HepG2 (cell line): ENCODE measurements around the gene SBNO2. TPM values are rescaled to one million over a fixed set of nuclear protein-coding genes. Genes with fewer than 3 reads are reported as not detected.

Experiments used
- ATAC-seq: fragments of 200-7000 bp; cut with Tn5 transposase; 3 replicates; pipeline ENCODE4 v1.9.1; 2020; ENCODE audit warnings: mild to moderate bottlenecking, moderate library complexity
- BruUV-seq: library from RNA; stranded (reverse); fragments of 400-500 nt; replicated peaks from 2 replicates; lab custom pipeline; 2021; lab: Mats Ljungman, UMichigan
- CTCF ChIA-PET: fragments of 300-600 bp; formaldehyde crosslinking; extraction: SDS; loops from one replicate; lab custom pipeline; 2021; ENCODE audit warnings: low total read pairs, inconsistent platforms, low intra/inter-chr PET ratio; lab: Yijun Ruan, JAX
- POLR2A ChIA-PET: fragments of 350-600 bp; sonication (Branson Sonifier 250); formaldehyde crosslinking; loops from one replicate; lab custom pipeline; 2020; ENCODE audit warnings: antibody characterized with exemption, inconsistent platforms; lab: Yijun Ruan, JAX
- DNase-seq: peaks from one replicate; pipeline ENCODE4 v3.0.0-alpha.2; 2015; ENCODE audit warnings: low spot score
- FAIRE-seq: peaks from 3 replicates; lab custom pipeline; 2011; peaks lifted over from hg19 to GRCh38; lab: Jason Lieb, UNC
- H2AFZ ChIP-seq: one replicate; pipeline ENCODE4 v1.6.1; 2011; ENCODE audit warnings: low read length, inconsistent platforms
- H3K27ac ChIP-seq: fragments of 300-600 bp; 3 replicates; pipeline ENCODE4 v1.8.0; 2011; ENCODE audit warnings: mixed run types, mild to moderate bottlenecking, mixed read lengths, low read length, inconsistent platforms; ENCODE audit not compliant: insufficient read depth; ENCODE audit errors: extremely low read length
- H3K27me3 ChIP-seq, 2 experiments: fragments of 200-600 bp in 1 of 2; 2 replicates in 1 of 2; 3 replicates in 1 of 2; pipeline versions ENCODE4 v1.6.0 to v1.8.0; 2011; ENCODE audit warnings: low read length in 2 of 2, mild to moderate bottlenecking in 2 of 2, moderate library complexity in 2 of 2, inconsistent platforms in 1 of 2; ENCODE audit not compliant: insufficient read depth in 2 of 2, control insufficient read depth in 1 of 2
- H3K36me3 ChIP-seq, 2 experiments: fragments of 200-600 bp in 1 of 2; replicated peaks in 1 of 2; 2 replicates in 1 of 2; 3 replicates in 1 of 2; pipeline versions ENCODE4 v1.5.1 to v1.8.0; 2011; ENCODE audit warnings: low read length in 2 of 2, inconsistent platforms in 1 of 2; ENCODE audit not compliant: insufficient read depth in 2 of 2, control insufficient read depth in 1 of 2
- H3K4me1 ChIP-seq: 2 replicates; pipeline ENCODE4 v1.5.1; 2012; ENCODE audit warnings: low read length, inconsistent platforms; ENCODE audit not compliant: insufficient read depth
- H3K4me2 ChIP-seq: 2 replicates; pipeline ENCODE4 v1.6.0; 2011; ENCODE audit warnings: low read depth, low read length, inconsistent platforms
- H3K4me3 ChIP-seq, 3 experiments: fragments of 200-600 bp in 1 of 3; sonication (generic), shearing (Covaris generic) in 1 of 3; replicated peaks in 1 of 3; 2 replicates each; pipeline ENCODE4 v1.5.1; 2011 to 2016; ENCODE audit warnings: low read length in 3 of 3, inconsistent platforms in 2 of 3, low read depth in 2 of 3, mild to moderate bottlenecking in 2 of 3, control low read depth in 1 of 3, mixed read lengths in 1 of 3; ENCODE audit not compliant: insufficient read depth in 1 of 3
- H3K79me2 ChIP-seq: one replicate; pipeline ENCODE4 v1.6.1; 2011; ENCODE audit warnings: low read length, inconsistent platforms; ENCODE audit not compliant: insufficient read depth
- H3K9ac ChIP-seq: 2 replicates; pipeline ENCODE4 v1.6.0; 2011; ENCODE audit warnings: mild to moderate bottlenecking, low read depth, low read length, inconsistent platforms; ENCODE audit not compliant: insufficient read depth
- H3K9me3 ChIP-seq: 2 replicates; pipeline ENCODE4 v1.5.1; 2012; ENCODE audit warnings: mild to moderate bottlenecking, low read length
- H4K20me1 ChIP-seq: 2 replicates; pipeline ENCODE4 v1.6.0; 2011; ENCODE audit warnings: inconsistent platforms, mild to moderate bottlenecking, low read length, moderate library complexity; ENCODE audit not compliant: insufficient read depth
- GZF1 ChIP-seq: sonication (generic); formaldehyde crosslinking; IDR thresholded peaks from 2 replicates; pipeline ENCODE4 v1.5.1; 2020; ENCODE audit warnings: mild to moderate bottlenecking, missing genetic modification reagents
- HNRNPL ChIP-seq: fragments of 200-400 bp; formaldehyde crosslinking; IDR thresholded peaks from 2 replicates; pipeline ENCODE4 v1.6.1; 2017; ENCODE audit warnings: mild to moderate bottlenecking, low read depth, low read length
- KDM5A ChIP-seq: fragments of 200-600 bp; sonication (generic); IDR thresholded peaks from 2 replicates; pipeline ENCODE4 v1.7.0; 2018; ENCODE audit warnings: antibody characterized with exemption, mild to moderate bottlenecking, low read length, borderline replicate concordance
- PBX2 ChIP-seq: IDR thresholded peaks from 2 replicates; pipeline ENCODE4 v1.6.1; 2016; ENCODE audit warnings: control low read depth
- POLR2A ChIP-seq, 2 experiments: IDR thresholded peaks; 2 replicates each; pipeline ENCODE4 v1.6.1; 2011; ENCODE audit warnings: low read depth in 2 of 2, low read length in 2 of 2, mild to moderate bottlenecking in 1 of 2, moderate library complexity in 1 of 2; ENCODE audit not compliant: insufficient read depth in 1 of 2
- RBFOX2 ChIP-seq: fragments of 200-400 bp; formaldehyde crosslinking; IDR thresholded peaks from 2 replicates; pipeline ENCODE4 v1.6.1; 2017; ENCODE audit warnings: low read depth, mild to moderate bottlenecking, low read length
- TBX3 ChIP-seq: fragments of 450-650 bp; IDR thresholded peaks from 2 replicates; pipeline ENCODE4 v1.6.1; 2017; ENCODE audit warnings: antibody characterized with exemption, mild to moderate bottlenecking, inconsistent platforms, borderline replicate concordance
- ZBTB33 ChIP-seq: sonication (generic); formaldehyde crosslinking; IDR thresholded peaks from 2 replicates; pipeline ENCODE4 v1.4.0; 2020; ENCODE audit warnings: missing genetic modification reagents
- ZNF644 ChIP-seq: IDR thresholded peaks from 2 replicates; pipeline ENCODE4 v1.6.1; 2016; ENCODE audit warnings: low read depth
- ZNF687 ChIP-seq: sonication (generic); formaldehyde crosslinking; IDR thresholded peaks from 2 replicates; pipeline ENCODE4 v1.5.1; 2020; ENCODE audit warnings: mild to moderate bottlenecking, missing genetic modification reagents, moderate library complexity
- WGBS: methylation state at CpG from one replicate; pipeline ENCODE4 v1.1.6; 2017; ENCODE audit warnings: low lambda C conversion rate; 5-methylcytosine and 5-hydroxymethylcytosine counted together
- in situ Hi-C: cut with HindIII; loops from 2 replicates; pipeline ENCODE4 v1.10.0; 2017; ENCODE audit warnings: low pct_unique_long_range_greater_than_20kb; ENCODE audit not compliant: extremely low pct_ligation_motif_present
- intact Hi-C: fragments of 100-400 bp; cut with micrococcal nuclease; formaldehyde crosslinking; loops from one replicate; pipeline ENCODE4 v1.10.0; 2022; ENCODE audit not compliant: unreplicated experiment
- polyA plus RNA-seq, 8 experiments: library from polyadenylated mRNA; depleted of rRNA in 3 of 8; stranded (reverse) in 7 of 8; unstranded in 1 of 8; fragments of >200 nt; fragmentation: Illumina TruSeq in 4 of 8; extraction: Trizol in 4 of 8; gene quantifications; 2 replicates each; pipeline versions ENCODE4 v1.2.1 to v1.2.3, GENCODE V29; 2011 to 2016; ENCODE audit warnings: low read depth in 4 of 8, missing spikeins in 1 of 8, mixed read lengths in 1 of 8; ENCODE audit not compliant: insufficient read depth in 1 of 8
- total RNA-seq, 5 experiments: library from RNA; depleted of rRNA; stranded (reverse); fragments of >200 nt; fragmentation: Illumina TruSeq; extraction: Trizol; gene quantifications; 2 replicates each; pipeline ENCODE4 v1.2.3, GENCODE V29; 2016; ENCODE audit warnings: low read depth in 1 of 5

SBNO2 gene
- total and polyA plus RNA-seq, 2 of the 13 experiments (the other 11 are each of a cell fraction or from before 2014, with no cell fraction given) = 8.6 to 10.4 TPM

- WGBS = 91% methylated on average over 17 of the region's 17 CpGs
- Histone ChIP-seq H4K20me1 (no peaks in the 10 kb centered on the region), H3K36me3 (peaks cover 3 to 4% of the 10 kb centered on the region in 2 experiments; a peak in 2 of 5 replicates), H3K27ac (no peak overlapping the region), H3K9me3 (no peaks in the 10 kb centered on the region), H3K4me2 (no peak overlapping the region), H3K79me2 (no peaks in the 10 kb centered on the region), H3K27me3 (no peaks in the 10 kb centered on the region; a peak in 1 of 5 replicates), H3K4me3 (no peak overlapping the region), H3K4me1 (peaks cover 29% of the 10 kb centered on the region), H2AFZ (no peak overlapping the region), H3K9ac (no peak overlapping the region)
- ChIA-PET POLR2A (no interaction called here), CTCF (no interaction called here)
- intact Hi-C loops = no loop called here
- in situ Hi-C loops = no loop called here
- ATAC-seq (no peak), FAIRE-seq (no peak), DNase-seq (no peak)
- TF ChIP-seq POLR2A (IDR thresholded peaks at IDR 0.05; ENCODE audit: insufficient read depth in 1 of 2, low read depth in 2 of 2, low read length in 2 of 2) (peak in 1 of 2 experiments; percentile 22; a peak in 1 of 4 replicates), ZBTB33 (CRISPR knock-in tag) (0 out of 2 replicates have a peak, but pooled peaks have one; percentile 34), HNRNPL (0 out of 2 replicates have a peak, but pooled peaks have one; percentile 14), ZNF644 (CRISPR knock-in tag) (no peak)
- no TSS peak for BruUV-seq
These were observed 111.6 kb downstream of the SBNO2 start for GRCh38 chr19:1062387-1063029.

GRCh38 chr19:1061987-1062386, 112.1 kb downstream of the SBNO2 start:
- no peak overlapping the region for H3K27ac ChIP-seq
- H3K79me2 ChIP-seq = no peaks in the 10 kb centered on the region
- H3K27me3 ChIP-seq = no peaks in the 10 kb centered on the region; a peak in 1 of 5 replicates
- no peak overlapping the region for H3K4me2 ChIP-seq
- peaks cover 5 to 8% of the 10 kb centered on the region in 2 experiments; a peak in 3 of 5 replicates for H3K36me3 ChIP-seq
- WGBS = 100% methylated on average over 11 of the region's 20 CpGs
- peaks cover 29% of the 10 kb centered on the region for H3K4me1 ChIP-seq
- H2AFZ ChIP-seq = no peak overlapping the region
- no peak overlapping the region for H3K9ac ChIP-seq
- no peak for ATAC-seq
- no peak for DNase-seq
- no peak overlapping the region for H3K4me3 ChIP-seq
- in situ Hi-C loops (no loop called here), intact Hi-C loops (no loop called here)
- BruUV-seq = no TSS peak
- FAIRE-seq = no peak
- ChIA-PET CTCF (no interaction called here), POLR2A (no interaction called here)
- no peaks in the 10 kb centered on the region for H3K9me3 ChIP-seq
- H4K20me1 ChIP-seq = no peaks in the 10 kb centered on the region
- no peak for TF ChIP-seq PBX2 (CRISPR knock-in tag)
- peak; percentile 55; the same call in 1 of the 2 replicates for TF ChIP-seq RBFOX2
- 0 out of 2 replicates have a peak, but pooled peaks have one; percentile 16 for TF ChIP-seq ZNF687 (CRISPR knock-in tag)
- no peak for TF ChIP-seq KDM5A
- TF ChIP-seq POLR2A (IDR thresholded peaks at IDR 0.05; ENCODE audit: insufficient read depth in 1 of 2, low read depth in 2 of 2, low read length in 2 of 2) = peak in 1 of 2 experiments; percentile 17; a peak in 1 of 4 replicates
- TF ChIP-seq GZF1 (CRISPR knock-in tag) = no peak
- no peak for TF ChIP-seq TBX3
